IMR-90 (cell line): Measurements from ENCODE around the gene DLX3. TPM values are rescaled to one million over a fixed set of nuclear protein-coding genes. Genes with fewer than 3 reads are reported as not detected.

Source experiments
- ATAC-seq: fragments of 200-7000 bp; cut with Tn5 transposase; 2 replicates; pipeline ENCODE4 v1.9.1; 2020; ENCODE audit warnings: low read depth, mild to moderate bottlenecking, moderate library complexity
- BruUV-seq: library from RNA; stranded (reverse); fragments of 400-500 nt; replicated peaks from 2 replicates; lab custom pipeline; 2021; lab: Mats Ljungman, UMichigan
- CTCF ChIA-PET: fragments of 300-600 bp; formaldehyde crosslinking; extraction: SDS; loops from one replicate; lab custom pipeline; 2021; ENCODE audit warnings: antibody characterized with exemption; lab: Yijun Ruan, JAX
- POLR2A ChIA-PET: fragments of 300-600 bp; sonication (Branson Sonifier 250); formaldehyde crosslinking; loops from one replicate; lab custom pipeline; 2022; ENCODE audit warnings: antibody characterized with exemption; ENCODE audit not compliant: unreplicated experiment; lab: Charles Lee
- DNase-seq: peaks from one replicate; pipeline ENCODE4 v3.0.0; 2013
- H2AFZ ChIP-seq: replicated peaks from 2 replicates; pipeline ENCODE3; 2013; ENCODE audit warnings: low read length, mild to moderate bottlenecking; ENCODE audit not compliant: poor library complexity
- H2AK5ac ChIP-seq: 2 replicates; pipeline ENCODE4 v1.6.1; 2013; ENCODE audit warnings: low read depth, low read length, inconsistent platforms
- H2AK9ac ChIP-seq: replicated peaks from 2 replicates; pipeline ENCODE3; 2013; ENCODE audit warnings: mild to moderate bottlenecking, low read depth, low read length, moderate library complexity; ENCODE audit not compliant: poor library complexity
- H2BK120ac ChIP-seq: 2 replicates; pipeline ENCODE4 v1.6.1; 2013; ENCODE audit warnings: low read depth, low read length, inconsistent platforms
- H2BK15ac ChIP-seq: 3 replicates; pipeline ENCODE4 v1.6.1; 2013; ENCODE audit warnings: low read depth, low read length, inconsistent platforms
- H2BK20ac ChIP-seq: 2 replicates; pipeline ENCODE4 v1.6.1; 2013; ENCODE audit warnings: low read depth, mild to moderate bottlenecking, inconsistent platforms, low read length, moderate library complexity
- H2BK5ac ChIP-seq: 2 replicates; pipeline ENCODE4 v1.6.1; 2013; ENCODE audit warnings: mild to moderate bottlenecking, low read depth, low read length, inconsistent platforms; ENCODE audit not compliant: poor library complexity, severe bottlenecking
- H3K14ac ChIP-seq: replicated peaks from 2 replicates; pipeline ENCODE4 v1.6.1; 2013; ENCODE audit warnings: low read depth, low read length, inconsistent platforms
- H3K18ac ChIP-seq: 2 replicates; pipeline ENCODE4 v1.6.1; 2013; ENCODE audit warnings: low read depth, low read length, control low read depth
- H3K23ac ChIP-seq: 2 replicates; pipeline ENCODE4 v1.6.1; 2013; ENCODE audit warnings: low read depth, low read length, inconsistent platforms
- H3K27ac ChIP-seq: 2 replicates; pipeline ENCODE4 v1.5.1; 2013; ENCODE audit warnings: mild to moderate bottlenecking, control low read depth, low read length; ENCODE audit not compliant: insufficient read depth
- H3K27me3 ChIP-seq: 2 replicates; pipeline ENCODE4 v1.6.1; 2013; ENCODE audit warnings: low read length; ENCODE audit not compliant: control insufficient read depth, insufficient read depth
- H3K36me3 ChIP-seq: 2 replicates; pipeline ENCODE4 v1.6.1; 2013; ENCODE audit warnings: low read length, mixed read lengths; ENCODE audit not compliant: control insufficient read depth, insufficient read depth
- H3K4ac ChIP-seq: 2 replicates; pipeline ENCODE4 v1.6.1; 2013; ENCODE audit warnings: low read depth, low read length, inconsistent platforms
- H3K4me1 ChIP-seq: 2 replicates; pipeline ENCODE4 v1.6.1; 2013; ENCODE audit warnings: low read length, mixed read lengths; ENCODE audit not compliant: control insufficient read depth, insufficient read depth
- H3K4me2 ChIP-seq: 2 replicates; pipeline ENCODE4 v1.6.1; 2013; ENCODE audit warnings: low read depth, mild to moderate bottlenecking, control low read depth, low read length, moderate library complexity
- H3K4me3 ChIP-seq: 2 replicates; pipeline ENCODE4 v1.5.1; 2013; ENCODE audit warnings: low read depth, mild to moderate bottlenecking, control low read depth, low read length, moderate library complexity; ENCODE audit not compliant: insufficient read depth
- H3K56ac ChIP-seq: 2 replicates; pipeline ENCODE4 v1.6.1; 2013; ENCODE audit warnings: low read length, inconsistent platforms; ENCODE audit not compliant: insufficient read depth; ENCODE audit errors: extremely low read depth
- H3K79me1 ChIP-seq, 2 experiments: 2 replicates each; pipeline ENCODE4 v1.6.1; 2013; ENCODE audit warnings: low read length in 2 of 2, inconsistent platforms in 1 of 2, low read depth in 1 of 2
- H3K9ac ChIP-seq: 2 replicates; pipeline ENCODE4 v1.6.1; 2013; ENCODE audit warnings: low read depth, low read length, control low read depth
- H3K9me1 ChIP-seq: 2 replicates; pipeline ENCODE4 v1.6.1; 2013; ENCODE audit warnings: low read length, inconsistent platforms; ENCODE audit not compliant: insufficient read depth
- H3K9me3 ChIP-seq: 2 replicates; pipeline ENCODE4 v1.6.1; 2013; ENCODE audit warnings: low read length; ENCODE audit not compliant: control insufficient read depth, insufficient read depth
- H4K20me1 ChIP-seq: 2 replicates; pipeline ENCODE4 v1.6.1; 2013; ENCODE audit warnings: low read length, inconsistent platforms; ENCODE audit not compliant: insufficient read depth
- H4K5ac ChIP-seq: 2 replicates; pipeline ENCODE4 v1.6.1; 2013; ENCODE audit warnings: mild to moderate bottlenecking, low read depth, low read length, control low read depth
- H4K8ac ChIP-seq, 2 experiments: 2 replicates each; pipeline ENCODE4 v1.6.1; 2013; ENCODE audit warnings: low read depth in 2 of 2, low read length in 2 of 2, control low read depth in 1 of 2, inconsistent platforms in 1 of 2
- H4K91ac ChIP-seq: 2 replicates; pipeline ENCODE4 v1.6.1; 2013; ENCODE audit warnings: low read depth, low read length, inconsistent platforms; ENCODE audit not compliant: insufficient read depth
- CHD1 ChIP-seq: IDR thresholded peaks from 2 replicates; pipeline ENCODE4 v1.6.1; 2012; ENCODE audit warnings: low read depth, low read length, improper control_type of control experiment
- ELK1 ChIP-seq: fragments of 150-350 bp; IDR thresholded peaks from 2 replicates; pipeline ENCODE4 v1.6.1; 2016; ENCODE audit warnings: low read depth, mild to moderate bottlenecking, low read length, moderate library complexity, borderline replicate concordance
- SMC3 ChIP-seq: fragments of 150-350 bp; IDR thresholded peaks from 2 replicates; pipeline ENCODE4 v1.6.1; 2016; ENCODE audit warnings: low read depth, mild to moderate bottlenecking, antibody characterized with exemption, low read length, moderate library complexity
- WGBS, 2 experiments: methylation state at CpG; one replicate each; pipeline versions ENCODE4 v1.1.5 to v1.1.7; 2013; ENCODE audit warnings: missing lambda C conversion rate in 2 of 2; ENCODE audit not compliant: insufficient read length in 1 of 2; ENCODE audit errors: extremely low coverage in 2 of 2; 5-methylcytosine and 5-hydroxymethylcytosine counted together
- dilution Hi-C: fragments of 300-500 bp; cut with HindIII; formaldehyde crosslinking; loops from one replicate; pipeline ENCODE4 v1.14.3; 2018; ENCODE audit warnings: low sequenced_read_pairs; ENCODE audit not compliant: unreplicated experiment
- in situ Hi-C: fragments of 300-500 bp; cut with MboI; formaldehyde crosslinking; loops from 3 replicates; pipeline ENCODE4 v1.14.3; 2019; ENCODE audit warnings: low sequenced_read_pairs, inconsistent platforms, mixed read lengths
- intact Hi-C: fragments of 100-400 bp; cut with micrococcal nuclease; formaldehyde crosslinking; loops from 2 replicates; pipeline ENCODE4 v1.10.0; 2022
- polyA plus RNA-seq, 3 experiments: library from polyadenylated mRNA; depleted of rRNA; stranded (reverse); fragments of >200 nt; gene quantifications; 2 replicates each; pipeline ENCODE4 v1.2.3, GENCODE V29; 2012; ENCODE audit warnings: low replicate concordance in 1 of 3
- total RNA-seq: library from RNA; depleted of rRNA; stranded (reverse); fragments of >200 nt; gene quantifications from 2 replicates; pipeline ENCODE4 v1.2.3, GENCODE V29; 2012

Gene DLX3
- total and polyA plus RNA-seq, 2 of the 4 experiments (the other 2 are of a cell fraction) = not detected

- Histone ChIP-seq H3K27me3 (peaks cover 85% of the 10 kb centered on the region), H3K9ac (no peak overlapping the region), H2AK5ac (no peak overlapping the region), H2BK5ac (no peak overlapping the region), H3K79me1 (no peaks in the 10 kb centered on the region), H4K5ac (no peak overlapping the region), H3K56ac (no peak overlapping the region), H3K23ac (no peak overlapping the region), H3K4ac (no peak overlapping the region), H3K4me2 (no peak overlapping the region), H3K4me1 (no peaks in the 10 kb centered on the region), H3K9me3 (no peaks in the 10 kb centered on the region), H2BK15ac (no peak overlapping the region), H2AK9ac (no peak overlapping the region), H4K91ac (no peak overlapping the region), H2BK20ac (no peak overlapping the region), H2BK120ac (no peak overlapping the region), H2AFZ (no peak overlapping the region), H4K20me1 (no peaks in the 10 kb centered on the region), H3K18ac (no peak overlapping the region), H3K9me1 (no peaks in the 10 kb centered on the region), H3K27ac (no peak overlapping the region), H3K36me3 (no peaks in the 10 kb centered on the region), H3K14ac (no peak overlapping the region), H4K8ac (no peak overlapping the region), H3K4me3 (no peak overlapping the region)
- POLR2A ChIA-PET = no interaction called here
- BruUV-seq = no TSS peak
- no peak for DNase-seq
- in situ Hi-C loops = no loop called here
- 35% methylated on average over 4 of the region's 8 CpGs; no CpG with 5 or more reads in 1 of the 2 experiments for WGBS, 2 experiments
- TF ChIP-seq CHD1 (no peak), ELK1 (no peak), SMC3 (no peak)
- ATAC-seq = no peak
- dilution Hi-C loops = no loop called here
- intact Hi-C loops = no loop called here
- CTCF ChIA-PET = no interaction called here
Measured at GRCh38 chr17:49946208-49946607, 48.8 kb downstream of the DLX3 start.
